ENCODE data around the gene GPRIN1. TPM values are rescaled to one million over a fixed set of nuclear protein-coding genes. Genes with fewer than 3 reads are reported as not detected.

Gene GPRIN1
- total RNA-seq, 2 donors from 2014 or later, result 2.1 to 3.1 TPM

DNA sequence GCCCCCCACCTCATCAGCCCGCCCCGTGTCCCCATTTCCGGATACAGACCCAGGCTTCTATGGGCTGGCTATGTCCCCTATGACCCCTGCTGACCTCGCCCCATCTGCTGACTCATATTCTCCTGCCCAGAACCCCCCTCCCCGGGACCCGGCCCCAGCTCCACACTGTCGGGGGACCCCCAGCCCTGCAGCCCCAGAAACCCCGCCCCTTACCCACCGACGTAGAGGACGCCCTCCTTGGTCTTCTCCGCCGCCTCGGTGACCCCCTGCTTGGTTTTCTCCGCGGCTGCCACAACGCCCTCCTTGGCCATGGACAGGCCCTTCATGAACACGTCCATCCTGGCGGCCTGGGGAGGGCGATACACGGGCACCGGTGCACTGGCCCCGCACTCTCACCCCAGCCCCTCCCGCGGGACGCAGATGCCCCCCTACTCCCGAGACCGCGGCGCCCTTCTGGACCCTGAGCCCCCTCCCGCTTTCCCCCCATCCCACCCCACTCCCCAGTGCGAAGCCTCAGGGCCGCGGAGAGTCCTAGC is 19.4 kb upstream of the GPRIN1 start:
- H3K9ac ChIP-seq (ENCODE audit: low read depth in 2 of 2, low read length in 2 of 2), result no peak overlapping the region
- intact Hi-C loops (cut with DNase I), result no loop called here
- no peak overlapping the region for H3K4me3 ChIP-seq
- peaks cover 11% of the 10 kb centered on the region for H3K4me1 ChIP-seq
- H3K36me3 ChIP-seq, result no peaks in the 10 kb centered on the region
- no peak overlapping the region for H3K27ac ChIP-seq
- no peak for DNase-seq
- H3K9me3 ChIP-seq, result no peaks in the 10 kb centered on the region
- H3K27me3 ChIP-seq, result peaks cover 64% of the 10 kb centered on the region
- TF ChIP-seq, protein P1, sequence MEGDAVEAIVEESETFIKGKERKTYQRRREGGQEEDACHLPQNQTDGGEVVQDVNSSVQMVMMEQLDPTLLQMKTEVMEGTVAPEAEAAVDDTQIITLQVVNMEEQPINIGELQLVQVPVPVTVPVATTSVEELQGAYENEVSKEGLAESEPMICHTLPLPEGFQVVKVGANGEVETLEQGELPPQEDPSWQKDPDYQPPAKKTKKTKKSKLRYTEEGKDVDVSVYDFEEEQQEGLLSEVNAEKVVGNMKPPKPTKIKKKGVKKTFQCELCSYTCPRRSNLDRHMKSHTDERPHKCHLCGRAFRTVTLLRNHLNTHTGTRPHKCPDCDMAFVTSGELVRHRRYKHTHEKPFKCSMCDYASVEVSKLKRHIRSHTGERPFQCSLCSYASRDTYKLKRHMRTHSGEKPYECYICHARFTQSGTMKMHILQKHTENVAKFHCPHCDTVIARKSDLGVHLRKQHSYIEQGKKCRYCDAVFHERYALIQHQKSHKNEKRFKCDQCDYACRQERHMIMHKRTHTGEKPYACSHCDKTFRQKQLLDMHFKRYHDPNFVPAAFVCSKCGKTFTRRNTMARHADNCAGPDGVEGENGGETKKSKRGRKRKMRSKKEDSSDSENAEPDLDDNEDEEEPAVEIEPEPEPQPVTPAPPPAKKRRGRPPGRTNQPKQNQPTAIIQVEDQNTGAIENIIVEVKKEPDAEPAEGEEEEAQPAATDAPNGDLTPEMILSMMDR (IDR thresholded peaks at IDR 0.05), result no peak

DNA sequence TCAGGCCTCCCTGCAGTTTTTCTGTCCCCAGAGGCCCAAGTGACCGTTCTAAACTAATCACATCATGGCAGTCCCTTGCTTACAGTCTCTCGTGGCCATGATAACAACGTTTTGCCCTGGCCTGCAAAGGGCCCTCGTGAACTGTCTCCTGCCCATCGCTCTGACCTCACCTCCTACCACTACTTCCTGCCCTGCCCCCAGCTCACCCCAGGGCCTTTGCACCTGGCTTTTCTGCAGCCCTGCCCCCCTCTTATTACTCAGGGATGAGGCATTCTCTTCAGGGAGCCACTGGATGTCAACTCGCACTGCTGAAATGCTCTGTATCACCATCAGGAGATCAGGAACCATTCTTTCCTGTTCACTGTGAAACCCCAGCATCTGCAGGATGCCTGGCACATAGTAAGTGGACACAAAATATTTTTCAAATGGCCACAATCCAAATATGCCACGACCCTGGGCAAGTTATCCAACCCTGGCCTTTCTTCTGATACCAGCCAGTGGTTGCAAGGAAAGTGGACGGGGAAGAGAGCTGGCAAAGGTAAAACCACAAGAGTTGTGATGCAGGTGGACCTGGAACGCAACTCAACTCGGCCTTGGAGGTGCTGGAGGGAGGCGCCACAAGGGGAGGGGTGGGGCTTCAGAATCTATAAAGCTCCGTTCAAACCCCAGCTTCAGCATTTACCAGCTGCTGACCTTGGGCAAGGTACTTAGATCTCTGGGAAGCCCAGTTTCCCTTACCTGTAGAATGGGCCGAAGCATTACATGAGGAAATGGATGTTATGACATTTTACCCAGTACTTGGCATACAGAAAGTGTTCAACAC is 18.7 kb upstream of the GPRIN1 start:
- Histone ChIP-seq H3K9me3 (no peaks in the 10 kb centered on the region), H3K4me3 (no peak overlapping the region), H3K36me3 (no peaks in the 10 kb centered on the region), H3K27ac (no peak overlapping the region), H3K4me1 (peaks cover 11% of the 10 kb centered on the region), H3K9ac (ENCODE audit: low read depth in 2 of 2, low read length in 2 of 2) (no peak overlapping the region), H3K27me3 (peaks cover 64% of the 10 kb centered on the region)
- TF ChIP-seq, protein P1 (IDR thresholded peaks at IDR 0.05), result no peak
- no peak for DNase-seq
- intact Hi-C loops (cut with DNase I), result no loop called here

DNA sequence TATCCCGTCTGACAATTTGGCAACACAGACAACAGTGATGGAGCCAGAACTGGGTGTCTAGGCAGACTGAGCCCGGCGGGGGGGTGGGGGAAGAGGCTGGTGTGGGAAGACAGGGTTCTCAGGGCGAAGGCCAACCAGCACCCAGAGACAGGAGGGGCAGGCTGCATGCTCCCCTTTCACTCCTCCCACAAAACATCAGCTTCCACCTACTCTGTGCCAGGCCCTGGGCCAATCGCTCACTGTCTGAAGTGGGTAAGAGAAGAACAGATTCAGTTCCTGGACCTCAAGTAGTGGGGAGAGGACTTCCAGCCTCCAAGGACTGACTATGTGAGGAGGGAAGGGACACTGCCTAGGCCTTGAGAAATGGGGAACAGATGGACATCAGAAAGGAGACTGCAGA is 17.6 kb upstream of the GPRIN1 start:
- peaks cover 11% of the 10 kb centered on the region for H3K4me1 ChIP-seq
- no peak overlapping the region for H3K4me3 ChIP-seq
- peaks cover 64% of the 10 kb centered on the region for H3K27me3 ChIP-seq
- no peak overlapping the region for H3K27ac ChIP-seq
- no peaks in the 10 kb centered on the region for H3K9me3 ChIP-seq
- DNase-seq, result no peak
- no peaks in the 10 kb centered on the region for H3K36me3 ChIP-seq
- TF ChIP-seq, protein P1 (IDR thresholded peaks at IDR 0.05), result no peak
- intact Hi-C loops (cut with DNase I), result no loop called here
- no peak overlapping the region for H3K9ac ChIP-seq (ENCODE audit: low read depth in 2 of 2, low read length in 2 of 2)

DNA sequence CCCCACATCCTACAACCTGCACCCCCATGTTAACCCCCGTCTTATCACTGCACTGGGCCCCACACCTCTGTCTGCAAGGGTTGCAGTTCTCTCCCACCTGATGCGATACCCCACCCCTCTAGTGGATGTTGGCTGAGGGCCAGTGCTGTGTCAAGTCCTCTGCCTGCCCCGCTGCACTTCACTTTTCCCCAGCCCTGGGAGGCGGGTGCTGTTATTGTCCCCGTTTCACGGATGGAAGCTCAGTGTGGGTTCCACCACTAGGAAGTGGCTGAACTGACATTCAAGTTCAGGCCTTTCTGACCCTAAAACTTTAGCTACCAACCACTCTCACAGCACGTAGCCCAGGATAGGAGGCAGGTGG is 16.9 kb upstream of the GPRIN1 start:
- no peak overlapping the region for H3K4me3 ChIP-seq
- intact Hi-C loops (cut with DNase I), result no loop called here
- H3K27me3 ChIP-seq, result peaks cover 60% of the 10 kb centered on the region
- TF ChIP-seq, protein P1 (IDR thresholded peaks at IDR 0.05), result no peak
- H3K9me3 ChIP-seq, result no peaks in the 10 kb centered on the region
- H3K27ac ChIP-seq, result no peak overlapping the region
- DNase-seq, result no peak
- H3K36me3 ChIP-seq, result no peaks in the 10 kb centered on the region
- H3K9ac ChIP-seq (ENCODE audit: low read depth in 2 of 2, low read length in 2 of 2), result no peak overlapping the region
- peaks cover 11% of the 10 kb centered on the region for H3K4me1 ChIP-seq

DNA sequence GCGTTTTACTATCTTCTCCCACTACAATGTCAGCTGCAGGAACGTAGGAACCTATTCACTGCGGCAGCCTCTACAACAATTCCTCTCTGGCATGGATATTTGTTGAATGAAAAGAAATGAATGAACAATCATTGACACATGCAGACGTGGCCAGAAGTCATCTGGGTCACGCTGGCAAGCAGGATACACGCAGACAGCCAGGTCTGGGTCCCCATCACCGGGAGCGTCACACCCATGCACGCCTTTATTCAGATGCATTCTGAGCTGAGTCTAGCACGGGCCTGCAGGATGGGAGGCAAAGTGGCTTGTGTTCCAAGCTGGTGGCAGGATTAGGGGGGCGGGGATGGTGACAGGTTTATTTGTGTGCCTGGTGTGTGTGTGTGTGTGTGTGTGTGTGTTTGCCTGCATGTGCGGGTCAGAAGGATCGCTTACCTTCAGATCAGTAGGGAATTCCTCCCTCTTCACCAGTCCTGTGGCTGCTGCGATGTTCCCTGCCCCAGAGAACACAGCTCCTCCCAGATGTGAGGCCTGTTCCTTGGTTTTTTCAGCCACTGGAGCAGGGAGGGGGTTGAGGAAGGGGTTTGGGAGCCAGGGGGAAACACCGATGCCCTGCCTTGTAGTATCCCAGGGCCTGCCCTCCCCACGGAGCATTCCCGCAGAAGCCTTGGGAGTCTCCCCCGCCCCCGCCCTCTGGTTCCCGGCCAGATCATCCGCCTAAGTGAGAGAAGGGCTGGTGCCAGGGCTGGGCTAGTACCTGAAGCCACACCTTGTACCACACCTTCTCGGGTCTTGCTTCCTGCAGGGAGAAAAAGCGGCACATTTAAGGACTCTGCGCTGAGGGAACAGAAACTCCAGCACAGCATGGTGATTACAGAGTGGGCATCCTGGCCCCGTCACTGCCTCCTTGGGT is 16.3 kb upstream of the GPRIN1 start:
- Histone ChIP-seq H3K4me1 (peaks cover 11% of the 10 kb centered on the region), H3K36me3 (no peaks in the 10 kb centered on the region), H3K4me3 (no peak overlapping the region), H3K9ac (ENCODE audit: low read depth in 2 of 2, low read length in 2 of 2) (no peak overlapping the region), H3K27ac (no peak overlapping the region), H3K9me3 (no peaks in the 10 kb centered on the region), H3K27me3 (peaks cover 58% of the 10 kb centered on the region)
- TF ChIP-seq, protein P1 (IDR thresholded peaks at IDR 0.05), result no peak
- intact Hi-C loops (cut with DNase I), result no loop called here
- DNase-seq, result peak; percentile 73
